ENCODE data around the gene FLNB.

The FLNB gene

DNA sequence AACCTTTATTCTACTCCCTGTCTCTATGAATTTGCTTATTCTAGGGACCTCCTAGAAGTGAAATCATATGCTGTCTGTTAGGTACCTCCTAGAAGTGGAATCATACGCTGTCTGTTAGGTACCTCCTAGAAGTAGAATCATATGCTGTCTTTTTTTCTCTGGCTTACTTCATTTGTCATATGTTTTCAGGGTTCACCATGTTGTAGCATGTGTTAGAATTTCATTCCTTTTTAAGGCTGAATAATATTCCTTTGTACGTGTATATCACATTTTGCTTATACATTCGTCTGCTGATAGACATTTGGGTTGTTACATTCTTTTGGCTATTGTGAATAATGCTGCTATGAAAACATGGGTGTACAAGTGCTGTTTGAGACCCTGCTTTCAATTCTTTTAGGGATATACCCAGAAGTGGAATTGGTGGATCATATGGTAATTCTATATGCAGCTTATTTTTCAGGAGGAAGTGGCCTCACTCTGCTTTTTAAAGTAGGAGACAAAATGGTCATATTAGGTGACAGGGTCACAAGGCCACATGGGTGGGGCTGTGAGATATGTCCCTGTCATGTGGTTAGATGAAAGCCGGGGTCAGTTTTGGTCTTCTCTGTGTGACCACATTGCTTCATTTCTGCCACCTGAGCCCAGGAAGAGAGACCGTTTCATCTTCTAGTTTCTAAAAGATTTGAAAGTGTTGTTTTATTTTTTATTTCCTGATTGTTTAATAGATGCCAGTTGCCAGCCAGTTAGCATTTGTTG lies 76.7 kb downstream of the FLNB start:
- DNase-seq = peak; percentile 4

- peak; percentile 1 for DNase-seq
Measured at GRCh38 chr3:58085616-58086015, 77.4 kb downstream of the FLNB start.

- no peak for DNase-seq
Measured at GRCh38 chr3:58088501-58088900, 80.3 kb downstream of the FLNB start.

- DNase-seq = no peak
Measured at GRCh38 chr3:58090351-58090750, 82.1 kb downstream of the FLNB start.

GRCh38 chr3:58092521-58092920 lies 84.3 kb downstream of the FLNB start:
- DNase-seq = no peak

DNA sequence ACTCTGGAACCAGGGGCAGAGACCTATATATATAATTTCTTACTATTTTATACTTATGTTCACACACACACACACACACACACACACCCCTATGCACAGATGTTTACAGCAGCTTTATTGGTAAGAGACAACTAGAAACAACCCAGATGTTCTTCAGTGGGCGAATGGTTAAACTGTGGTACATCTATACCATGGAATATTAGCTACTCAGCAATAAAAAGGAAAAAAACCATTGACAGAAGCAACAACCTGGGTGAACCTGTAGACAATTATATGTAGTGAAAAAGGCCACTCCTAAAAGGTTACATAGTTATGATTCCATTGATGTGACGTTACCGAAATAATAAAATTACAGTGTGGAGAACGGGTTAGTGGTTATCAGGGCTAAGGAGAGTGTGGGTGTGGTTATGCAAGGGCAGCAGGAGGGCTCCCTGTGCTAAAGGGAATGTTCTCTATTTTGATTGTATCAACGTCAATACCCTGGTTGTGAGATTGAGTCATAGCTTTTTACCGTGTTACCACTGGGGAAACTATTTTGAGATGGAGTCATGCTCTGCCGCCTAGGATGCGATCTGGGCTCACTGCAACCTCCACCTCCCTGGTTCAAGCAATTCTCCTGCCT lies 85.5 kb downstream of the FLNB start:
- no peak for DNase-seq

DNA sequence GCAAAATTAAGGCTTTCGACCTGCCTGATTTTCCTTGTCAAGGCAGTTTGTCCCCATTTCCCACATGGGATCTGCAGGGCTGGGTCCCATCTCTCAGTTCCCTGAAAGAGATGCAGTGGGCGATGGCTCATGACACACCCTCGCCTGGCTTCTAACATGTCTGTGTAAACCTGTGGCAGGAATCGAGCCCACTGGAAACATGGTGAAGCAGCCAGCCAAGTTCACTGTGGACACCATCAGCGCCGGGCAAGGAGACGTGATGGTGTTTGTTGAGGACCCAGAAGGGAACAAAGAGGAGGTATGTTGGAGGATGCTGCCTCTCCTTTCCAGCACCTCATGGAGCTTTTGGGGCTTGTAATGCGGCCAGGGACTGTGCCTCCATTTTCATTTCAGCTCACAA lies 86.4 kb downstream of the FLNB start:
- DNase-seq = no peak

GRCh38 chr3:58095603-58096138 lies 87.4 kb downstream of the FLNB start:
- DNase-seq = no peak

GRCh38 chr3:58098531-58098930 lies 90.3 kb downstream of the FLNB start:
- no peak for DNase-seq

- DNase-seq = no peak
Measured at GRCh38 chr3:58099865-58100264, 91.6 kb downstream of the FLNB start.

- DNase-seq = no peak
Measured at GRCh38 chr3:58101499-58102389, 93.5 kb downstream of the FLNB start.

DNA sequence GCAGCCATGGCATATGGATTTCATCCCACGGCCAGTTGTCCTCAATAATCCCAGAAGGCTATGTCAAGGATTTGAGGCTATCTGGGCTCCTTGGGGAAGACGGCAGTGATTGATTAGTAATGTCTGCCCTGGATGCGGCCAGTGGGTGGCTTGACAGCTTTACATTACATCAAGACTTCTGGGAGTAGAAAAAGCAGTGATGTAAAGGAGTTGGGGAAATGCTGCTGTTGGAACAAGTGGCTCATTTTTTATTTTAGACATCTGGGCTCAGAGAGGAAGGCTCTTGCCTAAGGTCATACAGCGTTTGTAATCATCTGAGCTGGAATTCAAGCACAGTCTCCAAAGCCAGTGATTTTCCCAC lies 94.1 kb downstream of the FLNB start:
- no peak for DNase-seq

GRCh38 chr3:58102976-58103451 lies 94.8 kb downstream of the FLNB start:
- DNase-seq = no peak

DNA sequence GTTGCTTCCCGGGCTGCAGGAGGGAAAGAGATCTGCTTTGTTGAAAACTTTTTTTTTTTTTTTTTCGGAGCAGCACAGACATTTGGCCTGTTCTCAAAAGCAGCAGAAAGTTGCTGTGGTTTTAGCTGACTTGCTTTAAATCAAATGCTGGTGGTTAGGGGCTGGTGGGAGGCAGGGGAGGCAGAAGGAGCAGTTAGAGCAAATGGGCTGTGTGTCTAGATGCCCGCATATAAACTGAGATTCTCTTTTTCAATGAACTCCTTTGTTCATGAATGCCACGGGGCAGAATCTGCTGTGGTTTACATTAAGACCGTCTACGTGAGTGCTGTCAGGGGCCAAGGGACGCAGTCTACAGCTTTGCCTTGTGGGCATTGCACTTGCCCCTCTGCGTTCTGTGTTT lies 95.9 kb downstream of the FLNB start:
- no peak for DNase-seq

DNA sequence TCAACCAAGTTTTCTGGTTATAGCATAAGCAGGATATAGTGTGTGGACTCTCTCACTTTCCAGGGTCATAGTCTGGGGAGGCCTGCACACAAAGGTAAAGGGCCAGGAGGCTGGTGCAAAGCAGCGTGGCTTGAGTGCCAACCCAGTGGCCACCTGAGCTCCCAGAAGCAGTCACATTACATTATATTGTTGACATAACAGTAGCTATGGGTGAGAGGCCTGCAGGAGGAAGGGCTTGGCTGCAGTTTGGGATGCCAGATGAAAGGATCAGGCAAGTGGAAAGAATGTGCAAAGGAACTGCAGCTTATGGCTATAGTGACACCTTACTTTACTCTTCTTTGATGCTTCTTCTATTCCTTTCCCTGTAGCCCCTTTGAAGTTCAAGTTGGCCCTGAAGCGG lies 96.5 kb downstream of the FLNB start:
- DNase-seq = no peak

GRCh38 chr3:58105196-58105595 lies 97.0 kb downstream of the FLNB start:
- no peak for DNase-seq

DNA sequence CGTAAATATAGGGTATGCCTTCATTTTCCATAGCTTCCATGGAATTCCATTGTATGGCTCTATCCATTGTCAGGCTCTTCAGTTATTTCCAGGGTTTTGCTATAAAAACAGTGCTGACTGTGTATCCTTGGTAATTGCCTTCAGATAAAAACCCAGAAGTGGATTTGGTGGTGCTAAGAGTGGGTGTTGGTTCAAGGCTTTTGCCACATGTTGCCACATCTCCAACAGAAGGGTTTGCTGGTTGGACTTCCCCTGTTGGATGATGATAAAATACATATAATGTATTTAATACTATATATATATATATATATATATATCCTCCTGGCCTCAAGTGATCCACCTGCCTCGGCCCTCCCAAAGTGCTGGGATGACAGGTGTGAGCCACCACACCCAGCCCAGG lies 97.8 kb downstream of the FLNB start:
- DNase-seq = no peak

GRCh38 chr3:58106640-58107039 lies 98.4 kb downstream of the FLNB start:
- no peak for DNase-seq

GRCh38 chr3:58107597-58107996 lies 99.4 kb downstream of the FLNB start:
- DNase-seq = no peak

DNA sequence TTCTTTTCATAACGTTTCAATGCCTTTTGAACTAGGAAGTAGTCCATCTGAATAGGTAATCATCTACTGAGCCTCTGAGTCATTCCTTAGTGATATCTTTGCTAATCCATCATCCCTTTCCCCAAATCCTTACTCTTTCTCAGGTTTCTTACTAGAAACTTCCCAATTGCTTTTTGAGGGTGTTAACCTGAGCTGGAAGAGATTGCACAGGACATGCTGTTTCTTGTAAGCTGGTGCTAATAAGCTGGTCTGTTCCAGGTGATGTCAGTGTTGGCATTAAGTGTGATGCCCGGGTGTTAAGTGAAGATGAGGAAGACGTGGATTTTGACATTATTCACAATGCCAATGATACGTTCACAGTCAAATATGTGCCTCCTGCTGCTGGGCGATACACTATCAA lies 101.5 kb downstream of the FLNB start:
- DNase-seq = no peak

DNA sequence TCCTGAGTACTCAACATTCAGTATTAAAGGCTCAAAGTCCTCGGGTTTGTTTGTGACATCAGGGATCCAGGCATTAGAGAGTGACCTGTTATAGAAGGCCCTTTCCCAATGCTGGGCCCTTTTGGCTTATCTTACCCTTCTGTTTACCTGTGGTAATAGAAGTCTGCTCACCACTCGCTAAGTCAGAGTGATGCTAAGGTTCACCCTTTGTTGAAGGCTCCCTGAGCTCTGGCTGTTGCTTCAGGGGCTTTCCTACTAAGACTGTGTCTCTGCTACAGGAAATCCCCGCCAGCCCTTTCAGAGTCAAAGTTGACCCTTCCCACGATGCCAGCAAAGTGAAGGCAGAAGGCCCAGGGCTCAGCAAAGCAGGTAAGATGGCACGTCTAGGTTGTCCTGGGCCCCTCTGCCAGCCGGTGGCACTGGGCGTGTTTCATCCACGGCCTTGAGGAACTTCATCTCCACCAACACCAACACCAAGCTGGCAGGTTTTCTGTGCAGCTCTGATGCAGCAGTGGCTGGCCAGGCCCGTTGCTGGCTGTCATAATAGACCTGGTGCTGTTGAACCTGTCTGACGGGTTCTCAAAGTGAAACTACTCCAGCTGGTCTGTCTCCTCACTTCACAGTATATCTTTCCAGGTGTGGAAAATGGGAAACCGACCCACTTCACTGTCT lies 103.4 kb downstream of the FLNB start:
- no peak for DNase-seq

- DNase-seq = no peak
Measured at GRCh38 chr3:58112185-58112535, 103.9 kb downstream of the FLNB start.

- no peak for DNase-seq
Measured at GRCh38 chr3:58115175-58115574, 107.0 kb downstream of the FLNB start.
